Peyer's patch (tissue), 4 donors: ENCODE results near the gene CAB39L.

Experiments
- POLR2A ChIP-seq, 2 donors: fragments of 450-650 bp; IDR thresholded peaks; one replicate each; pipeline ENCODE4 v1.5.1; 2017; ENCODE audit warnings: antibody characterized with exemption in 2 of 2, mild to moderate bottlenecking in 2 of 2, moderate library complexity in 2 of 2
- TF ChIP-seq, protein P1 (sequence below), 6 experiments: fragments of 450-650 bp in 4 of 6; fragments of 200-600 bp in 2 of 6; sonication (generic) in 1 of 6; IDR thresholded peaks; one replicate each; pipeline ENCODE4 v1.5.1; 2017 to 2019; ENCODE audit warnings: antibody characterized with exemption in 6 of 6, mild to moderate bottlenecking in 3 of 6, moderate library complexity in 1 of 6

DNA sequence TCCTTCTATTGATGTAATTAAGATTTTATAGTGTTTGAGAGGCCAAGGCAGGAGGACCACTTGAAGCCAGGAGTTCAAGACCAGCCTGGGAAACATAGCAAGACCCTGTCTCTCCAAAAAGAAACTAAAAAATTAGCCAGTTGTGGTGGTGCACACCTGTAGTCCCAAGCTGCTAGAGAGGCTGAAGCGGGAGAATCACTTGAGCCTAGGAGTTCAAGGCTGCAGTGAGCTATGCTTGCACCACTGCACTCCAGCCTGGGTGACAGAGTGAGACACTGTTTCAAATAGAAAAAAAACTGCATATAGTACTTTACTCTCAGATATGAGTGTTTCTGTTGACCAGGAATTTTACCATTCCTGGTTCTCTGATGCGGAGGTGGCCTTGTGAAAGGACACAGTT lies 147.2 kb downstream of the CAB39L start:
- TF ChIP-seq, protein P1, sequence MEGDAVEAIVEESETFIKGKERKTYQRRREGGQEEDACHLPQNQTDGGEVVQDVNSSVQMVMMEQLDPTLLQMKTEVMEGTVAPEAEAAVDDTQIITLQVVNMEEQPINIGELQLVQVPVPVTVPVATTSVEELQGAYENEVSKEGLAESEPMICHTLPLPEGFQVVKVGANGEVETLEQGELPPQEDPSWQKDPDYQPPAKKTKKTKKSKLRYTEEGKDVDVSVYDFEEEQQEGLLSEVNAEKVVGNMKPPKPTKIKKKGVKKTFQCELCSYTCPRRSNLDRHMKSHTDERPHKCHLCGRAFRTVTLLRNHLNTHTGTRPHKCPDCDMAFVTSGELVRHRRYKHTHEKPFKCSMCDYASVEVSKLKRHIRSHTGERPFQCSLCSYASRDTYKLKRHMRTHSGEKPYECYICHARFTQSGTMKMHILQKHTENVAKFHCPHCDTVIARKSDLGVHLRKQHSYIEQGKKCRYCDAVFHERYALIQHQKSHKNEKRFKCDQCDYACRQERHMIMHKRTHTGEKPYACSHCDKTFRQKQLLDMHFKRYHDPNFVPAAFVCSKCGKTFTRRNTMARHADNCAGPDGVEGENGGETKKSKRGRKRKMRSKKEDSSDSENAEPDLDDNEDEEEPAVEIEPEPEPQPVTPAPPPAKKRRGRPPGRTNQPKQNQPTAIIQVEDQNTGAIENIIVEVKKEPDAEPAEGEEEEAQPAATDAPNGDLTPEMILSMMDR (IDR thresholded peaks at IDR 0.05): no peak
- TF ChIP-seq POLR2A (IDR thresholded peaks at IDR 0.05): no peak
